T-helper 1 cell treated with Interleukin-12 subunit alpha and Interleukin-12 subunit beta and Interleukin-4 antibody, amounts not matched to agents 30 μg/mL and 1 μg/mL, for 36 hours (primary cell): Measurements from ENCODE around the gene RPS6KC1.

ENCODE experiments used
- H3K27ac Mint-ChIP-seq: one replicate; pipeline ENCODE4 v1.8.0; 2021; ENCODE audit warnings: mild to moderate bottlenecking, mixed read lengths
- H3K27me3 Mint-ChIP-seq: one replicate; pipeline ENCODE4 v1.8.0; 2021; ENCODE audit warnings: low read depth, mixed read lengths
- H3K36me3 Mint-ChIP-seq: one replicate; pipeline ENCODE4 v1.8.0; 2021; ENCODE audit warnings: low read depth, mixed read lengths
- H3K4me1 Mint-ChIP-seq: one replicate; pipeline ENCODE4 v1.8.0; 2021; ENCODE audit warnings: low read depth, mixed read lengths
- H3K4me3 Mint-ChIP-seq: one replicate; pipeline ENCODE4 v1.8.0; 2021; ENCODE audit warnings: mild to moderate bottlenecking, moderate library complexity, mixed read lengths
- H3K9me3 Mint-ChIP-seq: one replicate; pipeline ENCODE4 v1.8.0; 2021; ENCODE audit warnings: mixed read lengths

RPS6KC1 gene

DNA sequence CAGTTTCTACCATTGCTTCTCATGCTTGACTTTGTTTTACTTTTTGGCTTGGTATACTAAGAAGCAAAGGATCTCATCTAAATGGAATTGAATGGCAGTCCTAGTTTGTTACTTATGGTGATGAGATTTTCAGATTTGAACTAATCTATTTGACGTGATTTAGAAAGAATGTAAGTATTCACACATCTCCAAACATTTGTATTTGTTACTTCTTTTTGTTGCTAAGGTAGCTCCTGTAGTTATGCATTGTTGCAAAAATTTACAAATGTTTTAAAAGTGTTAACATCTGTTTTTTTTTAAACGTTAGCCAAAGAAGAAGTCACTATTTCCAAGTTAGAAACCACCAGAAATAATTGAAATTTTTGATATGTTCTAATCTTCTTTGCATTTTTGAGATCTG lies 222.5 kb downstream of the RPS6KC1 start:
- Mint-ChIP-seq H3K9me3 (no peaks in the 10 kb centered on the region), H3K4me3 (no peak overlapping the region), H3K36me3 (peaks cover 7% of the 10 kb centered on the region), H3K4me1 (peaks cover 6% of the 10 kb centered on the region), H3K27ac (no peak overlapping the region), H3K27me3 (no peaks in the 10 kb centered on the region)

DNA sequence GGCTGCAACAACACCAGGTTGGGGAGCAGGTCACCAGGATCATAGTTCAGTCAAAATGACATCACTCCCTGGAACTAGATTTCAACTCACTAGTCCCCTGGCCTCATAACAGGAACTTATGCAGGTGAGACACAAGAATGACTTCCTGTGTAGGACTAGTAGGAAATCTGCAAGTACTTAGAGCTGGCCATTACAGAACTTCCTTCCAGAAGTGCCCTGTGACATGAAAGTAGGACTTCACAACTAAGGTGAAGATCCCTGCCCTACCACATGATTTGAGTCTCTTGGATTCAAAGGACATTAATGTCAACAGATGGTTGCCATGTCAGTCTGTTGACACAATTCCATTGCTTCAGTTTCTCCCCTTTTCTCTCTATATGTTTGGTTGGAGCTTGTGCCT lies 223.1 kb downstream of the RPS6KC1 start:
- H3K4me3 Mint-ChIP-seq, result no peak overlapping the region
- no peak overlapping the region for H3K27ac Mint-ChIP-seq
- H3K36me3 Mint-ChIP-seq, result peaks cover 7% of the 10 kb centered on the region
- no peaks in the 10 kb centered on the region for H3K9me3 Mint-ChIP-seq
- peaks cover 6% of the 10 kb centered on the region for H3K4me1 Mint-ChIP-seq
- H3K27me3 Mint-ChIP-seq, result no peaks in the 10 kb centered on the region

DNA sequence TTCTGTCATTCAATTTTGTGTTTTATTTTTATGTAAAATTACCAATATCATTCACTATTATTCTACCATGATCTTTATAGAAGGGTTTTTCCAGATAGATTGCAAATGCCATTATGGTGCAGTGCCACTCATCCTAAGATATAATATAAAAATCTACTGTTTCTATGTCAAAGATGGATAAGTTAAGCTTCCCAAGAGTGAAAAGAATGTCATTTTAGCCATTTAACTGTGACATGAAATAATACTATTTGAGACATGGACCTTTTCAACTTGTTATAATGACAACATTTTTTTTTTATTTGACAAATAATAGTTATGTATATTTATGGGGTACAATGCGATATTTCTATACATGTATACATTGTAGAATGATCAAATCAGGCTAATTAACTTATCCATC lies 224.3 kb downstream of the RPS6KC1 start:
- no peak overlapping the region for H3K4me3 Mint-ChIP-seq
- no peak overlapping the region for H3K27ac Mint-ChIP-seq
- H3K9me3 Mint-ChIP-seq, result no peaks in the 10 kb centered on the region
- peaks cover 6% of the 10 kb centered on the region for H3K4me1 Mint-ChIP-seq
- H3K27me3 Mint-ChIP-seq, result no peaks in the 10 kb centered on the region
- peaks cover 7% of the 10 kb centered on the region for H3K36me3 Mint-ChIP-seq

DNA sequence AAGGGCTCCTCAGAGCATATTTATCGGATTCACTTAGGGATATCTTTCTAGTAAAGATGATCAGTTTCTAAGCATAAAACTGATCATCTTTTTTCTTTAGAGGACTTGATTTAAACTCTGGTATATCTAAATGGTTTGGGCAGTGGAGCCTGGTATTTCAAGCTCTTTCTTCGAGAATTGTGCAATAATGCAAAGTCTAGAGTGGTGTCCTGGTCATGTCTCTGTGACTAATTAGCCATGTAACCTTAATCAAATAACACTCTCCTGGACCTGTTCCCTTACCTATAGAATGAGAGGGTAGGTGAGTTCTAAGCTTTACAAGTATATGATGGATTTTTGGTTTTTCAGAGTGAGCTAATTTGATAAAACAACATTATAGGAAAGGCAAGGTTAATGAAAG lies 225.2 kb downstream of the RPS6KC1 start:
- Mint-ChIP-seq H3K36me3 (peaks cover 7% of the 10 kb centered on the region), H3K9me3 (no peaks in the 10 kb centered on the region), H3K27ac (no peak overlapping the region), H3K27me3 (no peaks in the 10 kb centered on the region), H3K4me3 (no peak overlapping the region), H3K4me1 (peaks cover 6% of the 10 kb centered on the region)

DNA sequence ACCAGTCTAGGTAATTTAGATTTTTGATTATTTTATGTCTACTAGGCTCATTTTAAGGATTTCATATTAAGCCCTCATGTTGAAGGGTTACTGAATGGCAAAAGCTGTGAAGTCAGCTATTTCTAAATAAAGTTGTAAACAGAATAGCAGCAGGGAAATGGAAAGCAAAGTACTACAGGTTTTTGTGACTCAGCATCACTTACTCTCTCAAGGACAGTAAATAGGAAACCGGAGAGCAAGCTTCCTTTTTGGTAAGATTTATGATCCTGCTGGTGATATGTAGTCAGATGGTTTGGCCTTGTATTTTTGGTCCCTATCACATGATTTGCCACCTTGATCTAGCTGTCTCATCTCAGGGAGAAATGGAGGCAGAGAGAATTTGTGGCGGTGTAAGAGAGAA lies 226.0 kb downstream of the RPS6KC1 start:
- no peaks in the 10 kb centered on the region for H3K27me3 Mint-ChIP-seq
- peaks cover 7% of the 10 kb centered on the region for H3K36me3 Mint-ChIP-seq
- H3K4me1 Mint-ChIP-seq, result peaks cover 6% of the 10 kb centered on the region
- H3K4me3 Mint-ChIP-seq, result no peak overlapping the region
- no peaks in the 10 kb centered on the region for H3K9me3 Mint-ChIP-seq
- no peak overlapping the region for H3K27ac Mint-ChIP-seq

DNA sequence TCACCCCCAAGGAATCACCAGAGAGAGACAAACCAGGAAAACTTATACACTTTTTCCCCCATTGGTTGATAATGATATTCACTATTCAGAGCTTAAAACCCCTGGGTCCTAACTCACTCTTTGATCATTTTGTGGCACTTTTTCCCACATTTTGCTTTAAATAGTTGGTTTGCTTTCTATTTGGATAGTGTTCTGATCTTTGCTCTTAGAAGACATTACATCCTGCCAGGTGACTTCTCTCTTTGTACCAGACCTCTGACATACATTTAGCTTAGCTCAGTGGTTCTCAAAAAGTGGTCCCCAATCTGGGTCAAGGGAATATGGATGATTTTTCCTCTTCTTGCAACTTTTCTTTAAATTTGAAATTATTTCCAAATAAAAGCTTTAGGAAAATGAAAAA lies 228.4 kb downstream of the RPS6KC1 start:
- H3K9me3 Mint-ChIP-seq, result no peaks in the 10 kb centered on the region
- peaks cover 3% of the 10 kb centered on the region for H3K4me1 Mint-ChIP-seq
- no peaks in the 10 kb centered on the region for H3K27me3 Mint-ChIP-seq
- H3K36me3 Mint-ChIP-seq, result peaks cover 1% of the 10 kb centered on the region
- no peak overlapping the region for H3K4me3 Mint-ChIP-seq
- H3K27ac Mint-ChIP-seq, result no peak overlapping the region

DNA sequence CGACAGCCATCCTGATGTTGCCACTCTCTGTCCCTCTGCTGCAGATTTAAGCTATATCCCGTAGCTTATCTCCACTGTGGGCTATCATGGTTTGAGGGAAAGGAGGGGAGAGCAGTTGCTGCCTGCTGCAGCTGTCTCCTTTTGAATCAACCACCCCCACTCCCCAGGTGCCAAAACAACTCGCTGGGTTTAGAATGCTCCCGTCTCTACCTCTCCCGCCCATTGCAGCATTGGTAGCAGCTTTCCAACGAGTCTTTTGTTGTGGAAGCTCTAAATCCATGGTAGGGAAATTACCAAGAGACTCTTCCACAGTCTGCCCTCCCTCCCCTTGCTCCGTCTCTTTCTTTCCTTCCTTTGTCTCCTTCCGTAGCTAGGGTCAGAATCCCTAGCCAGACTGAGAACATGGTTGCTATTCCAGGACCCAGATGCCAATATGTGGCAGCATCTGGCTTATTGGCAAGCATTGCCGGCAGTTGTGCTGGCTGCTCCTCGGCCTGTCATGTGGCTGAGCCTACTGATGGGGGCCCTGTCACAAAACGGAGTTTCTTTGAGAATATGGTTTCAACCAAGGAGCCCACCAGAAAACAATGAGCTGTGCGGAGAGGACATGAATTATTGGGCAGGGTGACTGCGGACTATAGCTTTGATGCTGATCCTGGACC lies 230.7 kb downstream of the RPS6KC1 start:
- no peaks in the 10 kb centered on the region for H3K36me3 Mint-ChIP-seq
- peaks cover 5% of the 10 kb centered on the region for H3K27me3 Mint-ChIP-seq
- no peak overlapping the region for H3K27ac Mint-ChIP-seq
- H3K9me3 Mint-ChIP-seq, result no peaks in the 10 kb centered on the region
- peaks cover 3% of the 10 kb centered on the region for H3K4me1 Mint-ChIP-seq
- no peak overlapping the region for H3K4me3 Mint-ChIP-seq

DNA sequence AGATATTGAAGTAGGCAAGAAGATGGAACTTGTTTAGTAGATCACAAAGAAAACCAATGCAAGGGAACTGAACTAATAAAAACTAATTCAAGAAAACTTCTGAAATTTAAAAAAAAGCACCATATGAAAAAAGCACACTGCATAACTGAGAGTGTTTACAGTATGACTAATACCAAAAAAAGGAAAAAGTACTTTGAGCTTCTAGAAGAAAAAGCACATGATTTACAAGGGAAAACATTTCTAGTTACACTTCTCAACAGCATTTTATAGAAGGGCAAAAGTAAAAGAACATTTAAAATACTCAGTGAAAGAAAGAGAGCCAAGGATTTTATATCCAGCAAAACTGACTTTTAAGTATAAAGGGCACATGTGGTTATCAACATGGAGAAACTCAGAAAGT lies 233.6 kb downstream of the RPS6KC1 start:
- peaks cover 5% of the 10 kb centered on the region for H3K27me3 Mint-ChIP-seq
- H3K9me3 Mint-ChIP-seq, result no peaks in the 10 kb centered on the region
- H3K4me3 Mint-ChIP-seq, result no peak overlapping the region
- H3K27ac Mint-ChIP-seq, result no peak overlapping the region
- H3K36me3 Mint-ChIP-seq, result no peaks in the 10 kb centered on the region
- no peaks in the 10 kb centered on the region for H3K4me1 Mint-ChIP-seq

DNA sequence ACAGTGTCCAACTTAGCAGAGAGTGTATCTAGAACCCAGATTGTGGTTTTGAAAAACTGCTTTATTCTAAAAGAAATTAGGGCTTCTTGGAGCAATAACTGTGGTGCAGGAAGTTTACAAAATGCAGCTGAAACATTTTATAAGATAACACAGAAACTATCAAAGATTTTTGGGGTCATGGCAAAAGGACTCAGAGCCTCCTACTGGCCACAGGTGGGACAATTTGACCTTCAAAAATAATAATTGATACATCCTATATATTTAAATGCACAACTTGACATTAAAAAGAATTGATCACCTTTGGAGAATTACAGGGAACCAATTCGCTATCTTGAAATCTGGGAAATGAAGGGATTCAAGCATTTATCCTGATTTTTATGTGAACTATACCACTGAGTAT lies 235.2 kb downstream of the RPS6KC1 start:
- Mint-ChIP-seq H3K27ac (no peak overlapping the region), H3K27me3 (peaks cover 5% of the 10 kb centered on the region), H3K36me3 (no peaks in the 10 kb centered on the region), H3K9me3 (no peaks in the 10 kb centered on the region), H3K4me1 (no peaks in the 10 kb centered on the region), H3K4me3 (no peak overlapping the region)

DNA sequence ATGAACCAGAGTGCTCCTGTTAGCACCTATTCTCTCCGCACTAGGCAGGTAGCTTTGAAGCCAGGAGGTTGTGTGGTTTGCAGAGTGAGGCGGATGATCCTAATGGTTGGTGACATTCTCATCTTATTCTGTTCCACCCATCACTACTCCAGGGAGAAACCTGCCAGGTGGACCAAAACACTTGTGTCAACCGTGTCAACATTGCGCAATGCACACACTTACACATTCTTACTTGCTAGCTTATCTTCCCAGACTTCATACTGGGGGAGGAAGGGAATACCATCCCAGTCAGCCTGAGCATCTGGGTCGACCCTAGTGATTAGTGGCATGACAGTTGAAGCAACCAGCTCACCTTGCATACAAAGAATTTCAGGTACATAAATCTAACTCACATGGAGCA lies 236.9 kb downstream of the RPS6KC1 start:
- Mint-ChIP-seq H3K4me1 (no peaks in the 10 kb centered on the region), H3K36me3 (no peaks in the 10 kb centered on the region)

DNA sequence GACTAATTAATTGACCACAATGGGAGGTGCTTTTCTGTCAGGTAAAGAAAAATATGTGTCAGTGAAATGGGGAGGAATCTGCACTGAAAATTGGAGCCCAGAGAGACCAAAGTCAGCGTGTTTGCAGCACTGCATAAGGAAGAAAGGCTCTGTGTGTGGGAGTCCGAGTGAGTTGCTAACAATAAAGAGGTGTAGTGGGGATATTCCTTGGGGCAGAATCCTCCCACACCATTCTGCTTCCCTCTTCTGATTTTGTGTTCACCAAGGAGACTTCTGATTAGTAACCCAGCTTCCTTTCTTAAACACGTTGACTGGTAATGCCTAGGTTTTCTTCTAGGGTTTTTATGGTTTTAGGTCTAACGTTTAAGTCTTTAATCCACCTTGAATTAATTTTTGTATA lies 240.5 kb downstream of the RPS6KC1 start:
- no peak overlapping the region for H3K4me3 Mint-ChIP-seq
- H3K4me1 Mint-ChIP-seq, result no peaks in the 10 kb centered on the region
- no peaks in the 10 kb centered on the region for H3K36me3 Mint-ChIP-seq
- no peak overlapping the region for H3K27ac Mint-ChIP-seq
- H3K9me3 Mint-ChIP-seq, result peaks cover 3% of the 10 kb centered on the region
- H3K27me3 Mint-ChIP-seq, result no peaks in the 10 kb centered on the region

More for the DNA sequence above, 236.9 kb downstream of the RPS6KC1 start:
- Mint-ChIP-seq H3K27ac (no peak overlapping the region), H3K27me3 (peaks cover 5% of the 10 kb centered on the region), H3K9me3 (no peaks in the 10 kb centered on the region), H3K4me3 (no peak overlapping the region)

DNA sequence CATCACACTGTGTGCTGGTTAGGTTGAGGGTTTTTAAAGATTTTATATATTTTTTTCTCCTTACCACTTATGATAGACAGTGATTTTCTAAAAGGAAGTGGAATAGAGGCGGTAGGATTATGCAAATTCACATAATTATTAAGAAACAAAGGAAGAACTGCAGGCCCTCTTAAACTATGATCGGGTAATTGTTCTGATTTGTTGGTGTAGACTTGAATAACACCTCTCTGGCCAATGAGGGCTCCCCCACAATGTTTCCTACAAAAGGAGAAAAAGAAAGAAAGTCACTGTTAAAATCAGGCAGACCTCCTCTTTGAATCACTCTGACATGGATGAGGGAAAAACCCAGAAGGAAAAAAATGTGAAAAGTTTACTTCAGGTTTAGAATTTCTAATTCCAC lies 241.6 kb downstream of the RPS6KC1 start:
- no peaks in the 10 kb centered on the region for H3K36me3 Mint-ChIP-seq
- H3K4me3 Mint-ChIP-seq, result no peak overlapping the region
- no peaks in the 10 kb centered on the region for H3K4me1 Mint-ChIP-seq
- H3K27ac Mint-ChIP-seq, result no peak overlapping the region
- no peaks in the 10 kb centered on the region for H3K27me3 Mint-ChIP-seq
- H3K9me3 Mint-ChIP-seq, result peaks cover 3% of the 10 kb centered on the region

DNA sequence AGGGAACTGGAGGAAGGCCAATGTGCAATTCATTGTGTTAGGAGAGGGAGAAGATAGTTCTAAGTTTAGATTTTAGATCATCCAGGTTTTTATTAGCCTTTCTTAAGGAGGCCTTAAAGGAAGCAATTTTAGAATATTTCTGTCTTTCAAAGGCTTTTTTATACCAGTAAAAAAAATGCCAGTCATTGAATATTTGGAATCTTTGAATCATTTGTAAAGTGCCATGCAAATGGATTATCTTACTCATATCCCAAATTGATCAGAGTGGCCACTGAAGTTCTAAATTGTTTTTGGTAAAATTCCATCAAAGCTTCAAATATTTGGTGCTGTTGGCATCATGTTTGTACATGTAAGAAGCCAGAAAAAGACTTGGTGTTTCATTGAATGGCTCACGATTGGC lies 244.8 kb downstream of the RPS6KC1 start:
- Mint-ChIP-seq H3K4me3 (no peak overlapping the region), H3K27me3 (no peaks in the 10 kb centered on the region), H3K36me3 (no peaks in the 10 kb centered on the region), H3K27ac (no peak overlapping the region), H3K9me3 (peaks cover 7% of the 10 kb centered on the region), H3K4me1 (no peaks in the 10 kb centered on the region)

DNA sequence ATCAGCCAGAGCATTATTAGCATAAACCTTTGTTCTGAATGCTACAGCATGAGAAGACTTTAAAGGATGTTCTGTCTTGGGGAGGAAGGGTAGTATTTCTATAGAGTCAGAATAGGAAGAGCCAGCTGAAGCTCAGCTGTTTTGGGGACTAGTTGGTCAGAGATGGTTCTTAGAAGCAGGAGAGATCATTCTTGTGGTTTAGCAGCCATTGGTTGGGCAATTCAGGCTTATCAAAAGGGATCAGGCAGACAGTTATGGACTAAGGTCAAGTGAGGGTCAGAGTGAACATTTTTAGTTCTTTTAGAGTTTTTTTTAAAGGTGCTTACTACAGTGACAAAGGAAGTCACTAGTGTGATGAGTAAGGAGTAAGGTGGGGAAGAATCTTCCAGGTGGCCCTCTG lies 245.5 kb downstream of the RPS6KC1 start:
- no peak overlapping the region for H3K4me3 Mint-ChIP-seq
- no peaks in the 10 kb centered on the region for H3K4me1 Mint-ChIP-seq
- peaks cover 7% of the 10 kb centered on the region for H3K9me3 Mint-ChIP-seq
- no peak overlapping the region for H3K27ac Mint-ChIP-seq
- no peaks in the 10 kb centered on the region for H3K27me3 Mint-ChIP-seq
- no peaks in the 10 kb centered on the region for H3K36me3 Mint-ChIP-seq

DNA sequence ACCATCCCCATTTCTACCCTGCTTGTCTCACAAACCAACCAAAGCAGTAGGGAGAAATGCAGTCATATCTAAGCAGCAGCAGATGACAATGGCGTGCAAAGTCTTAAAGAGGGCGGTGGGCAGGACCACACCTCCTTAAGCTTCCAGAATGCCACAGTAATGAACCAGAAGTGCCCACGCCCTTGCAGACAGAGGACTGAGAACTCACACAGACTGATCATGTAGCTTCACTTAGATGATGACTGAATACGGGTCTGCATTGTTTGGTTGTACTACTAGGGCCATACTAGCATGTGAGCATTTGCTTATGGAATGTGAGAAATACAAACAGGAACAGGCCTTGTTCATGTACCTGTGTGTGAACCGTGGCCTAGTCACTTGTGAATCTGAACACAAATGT lies 246.0 kb downstream of the RPS6KC1 start:
- Mint-ChIP-seq H3K4me3 (no peak overlapping the region), H3K27ac (no peak overlapping the region), H3K9me3 (peaks cover 7% of the 10 kb centered on the region), H3K27me3 (no peaks in the 10 kb centered on the region), H3K4me1 (no peaks in the 10 kb centered on the region), H3K36me3 (no peaks in the 10 kb centered on the region)

DNA sequence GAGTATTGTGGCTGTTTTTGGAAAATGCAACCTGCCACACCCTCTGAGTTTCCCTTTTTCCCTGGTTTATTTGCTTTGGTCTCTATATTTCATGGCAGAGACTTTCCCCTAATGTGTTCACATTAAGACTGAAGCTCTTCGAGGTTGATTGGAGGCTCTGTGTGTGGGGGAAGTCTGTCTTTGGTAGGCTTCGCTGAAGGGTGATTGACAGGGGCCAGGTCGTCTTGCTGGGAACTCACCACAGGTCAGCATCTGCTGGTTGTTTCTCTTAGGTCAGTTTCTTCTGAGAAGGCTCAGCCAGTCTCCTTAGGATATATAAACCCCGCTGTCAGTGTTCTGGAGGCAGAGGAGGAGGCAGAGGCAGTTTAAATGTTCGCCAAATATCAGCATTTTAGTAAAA lies 249.4 kb downstream of the RPS6KC1 start:
- Mint-ChIP-seq H3K4me3 (no peak overlapping the region), H3K27me3 (no peaks in the 10 kb centered on the region), H3K4me1 (no peaks in the 10 kb centered on the region), H3K9me3 (peaks cover 6% of the 10 kb centered on the region), H3K36me3 (no peaks in the 10 kb centered on the region), H3K27ac (no peak overlapping the region)
